Suprapubic skin (tissue), 4 donors: Measurements from ENCODE around the gene SYT2.

Experiments
- EP300 ChIP-seq: sonication (generic); formaldehyde crosslinking; IDR thresholded peaks from one replicate; pipeline ENCODE4 v1.6.1; 2017; ENCODE audit warnings: antibody characterized with exemption
- POLR2A ChIP-seq, 2 donors: fragments of 450-650 bp; IDR thresholded peaks; one replicate each; pipeline ENCODE4 v1.6.1; 2017; ENCODE audit warnings: antibody characterized with exemption in 2 of 2, mild to moderate bottlenecking in 2 of 2, moderate library complexity in 2 of 2
- POLR2AphosphoS5 ChIP-seq, 3 donors: sonication (generic); formaldehyde crosslinking; IDR thresholded peaks; one replicate each; pipeline ENCODE4 v1.6.1; 2017; ENCODE audit warnings: antibody characterized with exemption in 3 of 3
- TF ChIP-seq, protein P1 (sequence below), 2 donors: fragments of 200-600 bp in 1 of 2; fragments of 450-650 bp in 1 of 2; sonication (generic) in 1 of 2; IDR thresholded peaks; one replicate each; pipeline ENCODE4 v1.5.1; 2016 to 2019; ENCODE audit warnings: antibody characterized with exemption in 2 of 2, mild to moderate bottlenecking in 1 of 2, moderate library complexity in 1 of 2

DNA sequence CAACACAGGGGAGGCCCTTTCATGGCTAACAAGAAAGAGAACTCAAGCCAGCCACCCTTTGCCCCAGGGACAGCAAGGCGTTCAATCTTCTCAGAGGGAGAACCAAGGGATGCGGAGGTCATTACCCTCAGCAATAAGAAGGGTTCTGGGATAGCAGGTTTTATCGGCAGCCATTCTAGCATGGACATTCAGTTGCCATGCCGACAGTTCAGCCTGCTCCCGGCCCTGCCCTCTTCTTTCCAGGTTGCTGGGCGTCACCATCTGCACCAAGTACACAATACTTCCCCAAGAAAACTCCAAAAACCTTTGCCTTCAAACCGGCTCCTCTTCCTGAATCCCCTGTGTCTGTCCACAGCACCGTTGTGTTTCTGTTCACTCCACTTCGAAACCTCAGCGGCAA lies 47.1 kb downstream of the SYT2 start:
- TF ChIP-seq, protein P1, sequence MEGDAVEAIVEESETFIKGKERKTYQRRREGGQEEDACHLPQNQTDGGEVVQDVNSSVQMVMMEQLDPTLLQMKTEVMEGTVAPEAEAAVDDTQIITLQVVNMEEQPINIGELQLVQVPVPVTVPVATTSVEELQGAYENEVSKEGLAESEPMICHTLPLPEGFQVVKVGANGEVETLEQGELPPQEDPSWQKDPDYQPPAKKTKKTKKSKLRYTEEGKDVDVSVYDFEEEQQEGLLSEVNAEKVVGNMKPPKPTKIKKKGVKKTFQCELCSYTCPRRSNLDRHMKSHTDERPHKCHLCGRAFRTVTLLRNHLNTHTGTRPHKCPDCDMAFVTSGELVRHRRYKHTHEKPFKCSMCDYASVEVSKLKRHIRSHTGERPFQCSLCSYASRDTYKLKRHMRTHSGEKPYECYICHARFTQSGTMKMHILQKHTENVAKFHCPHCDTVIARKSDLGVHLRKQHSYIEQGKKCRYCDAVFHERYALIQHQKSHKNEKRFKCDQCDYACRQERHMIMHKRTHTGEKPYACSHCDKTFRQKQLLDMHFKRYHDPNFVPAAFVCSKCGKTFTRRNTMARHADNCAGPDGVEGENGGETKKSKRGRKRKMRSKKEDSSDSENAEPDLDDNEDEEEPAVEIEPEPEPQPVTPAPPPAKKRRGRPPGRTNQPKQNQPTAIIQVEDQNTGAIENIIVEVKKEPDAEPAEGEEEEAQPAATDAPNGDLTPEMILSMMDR (IDR thresholded peaks at IDR 0.05) = no peak
- TF ChIP-seq POLR2AphosphoS5 (IDR thresholded peaks at IDR 0.05) = no peak
- TF ChIP-seq POLR2A (IDR thresholded peaks at IDR 0.05) = no peak
- no peak for TF ChIP-seq EP300
